ENCODE data around the gene GTF2A2.

DNA sequence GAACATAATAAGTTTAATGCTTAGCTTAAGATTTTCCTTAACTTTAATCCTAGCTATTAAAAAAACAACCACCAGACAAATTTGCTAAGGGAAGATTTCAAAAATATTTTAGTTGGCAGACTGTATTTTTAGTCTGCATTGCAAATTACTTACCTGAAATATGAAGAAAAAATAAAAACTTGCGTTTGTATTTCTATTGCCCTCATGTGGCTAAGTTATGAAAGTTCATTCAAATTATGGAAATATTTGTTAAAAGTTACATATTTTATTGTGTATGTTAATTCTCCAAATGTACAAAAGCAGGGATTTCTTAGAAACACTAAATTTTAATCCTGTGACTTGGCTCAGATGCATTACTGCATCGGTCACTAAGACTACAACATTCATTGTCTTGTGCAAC lies 15.0 kb downstream of the GTF2A2 start:
- no peak for TF ChIP-seq POLR2AphosphoS5 (IDR thresholded peaks at IDR 0.05)
- TF ChIP-seq, protein P1, sequence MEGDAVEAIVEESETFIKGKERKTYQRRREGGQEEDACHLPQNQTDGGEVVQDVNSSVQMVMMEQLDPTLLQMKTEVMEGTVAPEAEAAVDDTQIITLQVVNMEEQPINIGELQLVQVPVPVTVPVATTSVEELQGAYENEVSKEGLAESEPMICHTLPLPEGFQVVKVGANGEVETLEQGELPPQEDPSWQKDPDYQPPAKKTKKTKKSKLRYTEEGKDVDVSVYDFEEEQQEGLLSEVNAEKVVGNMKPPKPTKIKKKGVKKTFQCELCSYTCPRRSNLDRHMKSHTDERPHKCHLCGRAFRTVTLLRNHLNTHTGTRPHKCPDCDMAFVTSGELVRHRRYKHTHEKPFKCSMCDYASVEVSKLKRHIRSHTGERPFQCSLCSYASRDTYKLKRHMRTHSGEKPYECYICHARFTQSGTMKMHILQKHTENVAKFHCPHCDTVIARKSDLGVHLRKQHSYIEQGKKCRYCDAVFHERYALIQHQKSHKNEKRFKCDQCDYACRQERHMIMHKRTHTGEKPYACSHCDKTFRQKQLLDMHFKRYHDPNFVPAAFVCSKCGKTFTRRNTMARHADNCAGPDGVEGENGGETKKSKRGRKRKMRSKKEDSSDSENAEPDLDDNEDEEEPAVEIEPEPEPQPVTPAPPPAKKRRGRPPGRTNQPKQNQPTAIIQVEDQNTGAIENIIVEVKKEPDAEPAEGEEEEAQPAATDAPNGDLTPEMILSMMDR (IDR thresholded peaks at IDR 0.05), result no peak
